Gastrocnemius medialis (tissue), 4 donors: ENCODE results near the gene PALLD. TPM values are rescaled to one million over a fixed set of nuclear protein-coding genes. Genes with fewer than 3 reads are reported as not detected.

Experiments
- ATAC-seq, 2 donors: fragments of 150-250 bp; one replicate each; pipeline ENCODE4 v1.9.1; 2016
- DNase-seq, 2 donors: peaks; one replicate each; pipeline ENCODE4 v3.0.0-alpha.2; 2019
- H3K27ac ChIP-seq, 4 donors: fragments of 200-600 bp; sonication (generic); 1 replicate in 1 of 4; 2 replicates in 3 of 4; pipeline ENCODE4 v1.5.1; 2016 to 2018; ENCODE audit warnings: mild to moderate bottlenecking in 2 of 4, moderate library complexity in 1 of 4
- H3K27me3 ChIP-seq, 3 donors: fragments of 200-600 bp; sonication (generic) in 2 of 3; 1 replicate in 1 of 3; 2 replicates in 2 of 3; pipeline versions ENCODE4 v1.5.1 to v1.6.0; 2016 to 2019; ENCODE audit warnings: mild to moderate bottlenecking in 1 of 3, moderate library complexity in 1 of 3
- H3K36me3 ChIP-seq, 2 donors: fragments of 200-600 bp; sonication (generic) in 1 of 2; one replicate each; pipeline ENCODE4 v1.5.1; 2017 to 2018
- H3K4me1 ChIP-seq, 2 donors: fragments of 200-600 bp; sonication (generic) in 1 of 2; one replicate each; pipeline ENCODE4 v1.5.1; 2016 to 2017; ENCODE audit warnings: mild to moderate bottlenecking in 2 of 2
- H3K4me3 ChIP-seq, 4 donors: fragments of 200-600 bp; sonication (generic) in 3 of 4; 1 replicate in 1 of 4; 2 replicates in 3 of 4; pipeline ENCODE4 v1.5.1; 2016 to 2019; ENCODE audit warnings: mild to moderate bottlenecking in 2 of 4
- H3K9me3 ChIP-seq, 3 donors: fragments of 200-600 bp; sonication (generic) in 2 of 3; 1 replicate in 1 of 3; 2 replicates in 2 of 3; pipeline ENCODE4 v1.5.1; 2016 to 2019
- POLR2A ChIP-seq, 2 donors: fragments of 450-650 bp; IDR thresholded peaks; one replicate each; pipeline ENCODE4 v1.6.1; 2017; ENCODE audit warnings: antibody characterized with exemption in 2 of 2, mild to moderate bottlenecking in 2 of 2, moderate library complexity in 2 of 2
- in situ Hi-C, 4 donors: fragments of 200-750 bp; cut with MboI; loops; one replicate each; pipeline versions ENCODE4 v1.15.0 to v1.8.0; 2017; ENCODE audit warnings: low sequenced_read_pairs in 4 of 4
- intact Hi-C: fragments of 100-400 bp; cut with DNase I; formaldehyde crosslinking; loops from one replicate; pipeline ENCODE4 v1.15.1; 2023; ENCODE audit warnings: low total_unique reads
- total RNA-seq, 4 donors: library from RNA; depleted of rRNA; stranded (reverse); fragments of >200 nt; gene quantifications; one replicate each; pipeline versions ENCODE4 v1.1.0 to v1.2.3, GENCODE V29; 2016
- TF ChIP-seq, protein P1 (sequence below), 5 experiments: fragments of 450-650 bp in 3 of 5; fragments of 200-600 bp in 2 of 5; sonication (generic) in 2 of 5; IDR thresholded peaks in 4 of 5; conservative IDR thresholded peaks in 1 of 5; 1 replicate in 4 of 5; 2 replicates in 1 of 5; pipeline ENCODE4 v1.5.1; 2016 to 2019; ENCODE audit warnings: antibody characterized with exemption in 5 of 5, mild to moderate bottlenecking in 3 of 5, moderate library complexity in 3 of 5

PALLD gene
- total RNA-seq, 4 donors from 2014 or later: 165 to 439 (median 319) TPM

DNA sequence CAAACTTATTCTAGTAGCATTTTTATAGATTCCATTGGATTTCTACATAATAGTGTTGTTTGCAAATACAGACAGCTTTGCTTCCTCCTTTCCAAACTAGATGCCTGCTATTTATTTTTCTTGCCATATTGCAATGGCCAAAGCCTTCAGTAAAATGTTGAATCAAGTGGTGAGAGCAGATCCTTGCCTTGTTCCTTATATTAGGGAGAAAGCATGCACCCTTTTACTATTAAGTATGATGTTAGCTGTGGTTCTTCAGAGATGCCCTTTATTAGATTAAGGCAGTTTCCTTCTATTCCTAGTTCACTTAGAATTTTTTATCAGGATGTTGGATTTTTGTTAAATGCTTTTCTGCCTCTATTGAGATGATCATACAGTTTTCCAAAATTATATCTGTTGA is 279.5 kb downstream of the PALLD start:
- no peak for ATAC-seq
- TF ChIP-seq POLR2A (IDR thresholded peaks at IDR 0.05): no peak
- TF ChIP-seq, protein P1, sequence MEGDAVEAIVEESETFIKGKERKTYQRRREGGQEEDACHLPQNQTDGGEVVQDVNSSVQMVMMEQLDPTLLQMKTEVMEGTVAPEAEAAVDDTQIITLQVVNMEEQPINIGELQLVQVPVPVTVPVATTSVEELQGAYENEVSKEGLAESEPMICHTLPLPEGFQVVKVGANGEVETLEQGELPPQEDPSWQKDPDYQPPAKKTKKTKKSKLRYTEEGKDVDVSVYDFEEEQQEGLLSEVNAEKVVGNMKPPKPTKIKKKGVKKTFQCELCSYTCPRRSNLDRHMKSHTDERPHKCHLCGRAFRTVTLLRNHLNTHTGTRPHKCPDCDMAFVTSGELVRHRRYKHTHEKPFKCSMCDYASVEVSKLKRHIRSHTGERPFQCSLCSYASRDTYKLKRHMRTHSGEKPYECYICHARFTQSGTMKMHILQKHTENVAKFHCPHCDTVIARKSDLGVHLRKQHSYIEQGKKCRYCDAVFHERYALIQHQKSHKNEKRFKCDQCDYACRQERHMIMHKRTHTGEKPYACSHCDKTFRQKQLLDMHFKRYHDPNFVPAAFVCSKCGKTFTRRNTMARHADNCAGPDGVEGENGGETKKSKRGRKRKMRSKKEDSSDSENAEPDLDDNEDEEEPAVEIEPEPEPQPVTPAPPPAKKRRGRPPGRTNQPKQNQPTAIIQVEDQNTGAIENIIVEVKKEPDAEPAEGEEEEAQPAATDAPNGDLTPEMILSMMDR (IDR thresholded peaks at IDR 0.05 in 4 of 5, conservative IDR thresholded peaks at IDR 0.05 in 1 of 5): no peak
- no peak overlapping the region for H3K4me3 ChIP-seq
- H3K27ac ChIP-seq: no peak overlapping the region
- H3K27me3 ChIP-seq: no peaks in the 10 kb centered on the region
- in situ Hi-C loops (no loop called here), intact Hi-C loops (no loop called here)
- peaks cover 0 to 6% (median 2%) of the 10 kb centered on the region in 3 donors for H3K9me3 ChIP-seq
- no peak for DNase-seq
- no peaks in the 10 kb centered on the region for H3K4me1 ChIP-seq
- no peaks in the 10 kb centered on the region for H3K36me3 ChIP-seq

DNA sequence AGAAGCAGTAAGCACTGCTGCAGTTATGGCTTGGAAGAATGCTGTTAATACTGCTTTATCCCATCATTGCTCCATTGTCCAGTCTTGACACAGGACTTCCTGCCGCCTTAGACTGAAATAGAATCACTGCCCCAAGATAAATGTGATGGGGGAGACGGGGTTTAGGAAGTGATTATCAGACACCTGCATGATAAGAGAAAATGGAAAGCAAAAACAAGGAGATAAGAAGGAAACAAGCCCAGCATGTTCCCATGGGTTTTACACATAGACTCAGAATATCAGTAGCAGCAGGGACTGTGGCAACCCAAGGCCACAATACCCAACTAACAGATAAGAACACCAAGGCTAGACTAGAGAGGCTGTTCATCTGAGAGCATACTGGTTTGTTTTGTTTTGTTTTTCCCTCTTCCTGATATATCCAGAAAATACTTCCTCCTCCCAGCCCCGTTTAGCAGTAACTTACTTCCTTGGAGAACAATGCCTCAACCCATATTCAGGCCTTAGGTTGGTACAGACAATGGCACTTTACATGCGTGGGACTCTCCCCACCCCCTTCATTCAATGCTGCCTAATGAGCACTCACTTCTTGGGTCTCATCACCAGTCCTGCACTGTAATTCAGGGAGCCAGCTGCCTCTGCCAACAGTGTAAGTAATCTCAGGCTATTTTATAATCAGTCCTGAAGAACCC is 280.6 kb downstream of the PALLD start:
- Histone ChIP-seq H3K4me1 (no peaks in the 10 kb centered on the region), H3K27ac (no peak overlapping the region), H3K4me3 (no peak overlapping the region), H3K27me3 (no peaks in the 10 kb centered on the region), H3K9me3 (peaks cover 0 to 6% (median 2%) of the 10 kb centered on the region in 3 donors), H3K36me3 (no peaks in the 10 kb centered on the region)
- in situ Hi-C loops (no loop called here), intact Hi-C loops (no loop called here)
- no peak for DNase-seq
- ATAC-seq: no peak
- TF ChIP-seq, protein P1 (IDR thresholded peaks at IDR 0.05 in 4 of 5, conservative IDR thresholded peaks at IDR 0.05 in 1 of 5): no peak
- TF ChIP-seq POLR2A (IDR thresholded peaks at IDR 0.05): no peak

- Histone ChIP-seq H3K36me3 (no peaks in the 10 kb centered on the region), H3K4me1 (peaks cover 0 to 4% of the 10 kb centered on the region in 2 donors), H3K4me3 (no peak overlapping the region), H3K27me3 (no peaks in the 10 kb centered on the region), H3K27ac (no peak overlapping the region), H3K9me3 (peaks cover 0 to 1% (median 0%) of the 10 kb centered on the region in 3 donors)
- ATAC-seq: no peak
- TF ChIP-seq POLR2A (IDR thresholded peaks at IDR 0.05): no peak
- TF ChIP-seq, protein P1 (IDR thresholded peaks at IDR 0.05 in 4 of 5, conservative IDR thresholded peaks at IDR 0.05 in 1 of 5): no peak
- no peak for DNase-seq
- intact Hi-C loops: no loop called here
- in situ Hi-C loops: no loop called here
Observed at GRCh38 chr4:168781341-168781740, 284.5 kb downstream of the PALLD start.

- in situ Hi-C loops (no loop called here), intact Hi-C loops (no loop called here)
- Histone ChIP-seq H3K27me3 (no peaks in the 10 kb centered on the region), H3K27ac (no peak overlapping the region), H3K9me3 (no peaks in the 10 kb centered on the region), H3K4me1 (peaks cover 0 to 4% of the 10 kb centered on the region in 2 donors), H3K4me3 (no peak overlapping the region), H3K36me3 (no peaks in the 10 kb centered on the region)
- ATAC-seq (no peak), DNase-seq (no peak)
- TF ChIP-seq POLR2A (IDR thresholded peaks at IDR 0.05): no peak
- TF ChIP-seq, protein P1 (IDR thresholded peaks at IDR 0.05 in 4 of 5, conservative IDR thresholded peaks at IDR 0.05 in 1 of 5): no peak
Observed at GRCh38 chr4:168781926-168782325, 285.1 kb downstream of the PALLD start.

DNA sequence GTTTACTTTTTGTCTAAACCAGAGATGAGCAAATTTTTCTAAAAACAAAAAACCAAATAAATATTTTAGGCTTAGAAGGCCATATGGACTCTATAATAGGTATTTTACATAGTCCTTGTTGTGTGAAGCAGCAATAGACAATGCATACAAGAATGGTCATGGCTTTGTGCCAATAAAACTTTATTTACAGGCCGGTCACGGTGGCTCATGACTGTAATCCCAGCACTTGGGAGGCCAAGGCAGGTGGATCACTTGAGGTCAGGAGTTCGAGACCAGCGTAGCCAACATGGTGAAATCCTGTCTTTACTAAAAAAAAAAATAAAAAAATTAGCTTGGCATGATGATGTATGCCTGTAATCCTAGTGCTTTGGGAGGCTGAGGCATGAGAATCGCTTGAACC is 285.6 kb downstream of the PALLD start:
- H3K27ac ChIP-seq: no peak overlapping the region
- H3K4me3 ChIP-seq: no peak overlapping the region
- DNase-seq (no peak), ATAC-seq (no peak)
- in situ Hi-C loops (no loop called here), intact Hi-C loops (no loop called here)
- peaks cover 4% of the 10 kb centered on the region in 2 donors for H3K4me1 ChIP-seq
- H3K9me3 ChIP-seq: no peaks in the 10 kb centered on the region
- TF ChIP-seq, protein P1 (IDR thresholded peaks at IDR 0.05 in 4 of 5, conservative IDR thresholded peaks at IDR 0.05 in 1 of 5): no peak
- TF ChIP-seq POLR2A (IDR thresholded peaks at IDR 0.05): no peak
- no peaks in the 10 kb centered on the region for H3K36me3 ChIP-seq
- no peaks in the 10 kb centered on the region for H3K27me3 ChIP-seq
